Smooth muscle cell (in vitro differentiated cells): ENCODE data around the gene ZMIZ2. TPM values are rescaled to one million over a fixed set of nuclear protein-coding genes. Genes with fewer than 3 reads are reported as not detected.
"Not testable (repeated sequence)": the region's sequence is repeated elsewhere in the genome, so short reads cannot be mapped to it uniquely, and the experiment has no call there.

Experiments
- DNase-seq: peaks from one replicate; lab custom pipeline; 2025; ENCODE audit not compliant: unreplicated experiment; lab: John Stamatoyannopoulos, UW
- H2AFZ ChIP-seq: fragments of 200-600 bp; sonication (generic); 2 replicates; pipeline ENCODE4 v1.6.0; 2016; ENCODE audit warnings: antibody characterized with exemption, low read depth, mild to moderate bottlenecking
- H3F3A ChIP-seq: fragments of 200-600 bp; sonication (generic); 2 replicates; pipeline ENCODE4 v1.6.0; 2017; ENCODE audit warnings: antibody characterized with exemption, low read depth
- H3K27ac ChIP-seq: fragments of 200-600 bp; sonication (generic); 2 replicates; pipeline ENCODE4 v1.5.1; 2016; ENCODE audit warnings: low read depth, mild to moderate bottlenecking
- H3K27me3 ChIP-seq: fragments of 200-600 bp; sonication (generic); 2 replicates; pipeline ENCODE4 v1.6.1; 2016; ENCODE audit warnings: low read depth, mild to moderate bottlenecking
- H3K36me3 ChIP-seq: fragments of 200-600 bp; sonication (generic); 2 replicates; pipeline ENCODE4 v1.5.1; 2016; ENCODE audit warnings: low read depth
- H3K4me1 ChIP-seq: fragments of 200-600 bp; sonication (generic); 2 replicates; pipeline ENCODE4 v1.5.1; 2016; ENCODE audit warnings: low read depth
- H3K4me2 ChIP-seq: fragments of 200-600 bp; sonication (generic); 2 replicates; pipeline ENCODE4 v1.6.0; 2016; ENCODE audit warnings: mild to moderate bottlenecking
- H3K4me3 ChIP-seq: fragments of 200-600 bp; sonication (generic); 2 replicates; pipeline ENCODE4 v1.5.1; 2016; ENCODE audit warnings: mild to moderate bottlenecking
- H3K79me2 ChIP-seq: fragments of 200-600 bp; sonication (generic); 2 replicates; pipeline ENCODE4 v1.6.0; 2016; ENCODE audit warnings: low read depth, mild to moderate bottlenecking
- H3K9ac ChIP-seq: fragments of 200-600 bp; sonication (generic); 2 replicates; pipeline ENCODE4 v1.6.0; 2016; ENCODE audit warnings: low read depth
- H3K9me3 ChIP-seq: fragments of 200-600 bp; sonication (generic); replicated peaks from 2 replicates; pipeline ENCODE4 v1.5.1; 2016; ENCODE audit warnings: low read depth
- H4K20me1 ChIP-seq: fragments of 200-600 bp; sonication (generic); 2 replicates; pipeline ENCODE4 v1.6.0; 2016; ENCODE audit warnings: low read depth
- WGBS: methylation state at CpG from one replicate; pipeline ENCODE4 v1.1.7; 2016; ENCODE audit warnings: low lambda C conversion rate; 5-methylcytosine and 5-hydroxymethylcytosine counted together
- polyA plus RNA-seq: library from polyadenylated mRNA; unstranded; fragments of >200 nt; fragmentation: Nextera tagmentation; extraction: Ambion mirVana; gene quantifications from 2 replicates; pipeline ENCODE4 v1.2.1, GENCODE V29; 2016
- total RNA-seq: library from RNA; depleted of rRNA; stranded (reverse); fragments of >200 nt; gene quantifications from 2 replicates; pipeline ENCODE4 v1.2.3, GENCODE V29; 2014
- TF ChIP-seq, protein P1 (sequence below): fragments of 200-600 bp; sonication (generic); IDR thresholded peaks from 2 replicates; pipeline ENCODE4 v1.5.1; 2017; ENCODE audit warnings: borderline replicate concordance, mild to moderate bottlenecking, antibody characterized with exemption; ENCODE audit not compliant: insufficient read depth, poor library complexity, severe bottlenecking

ZMIZ2 gene
- total and polyA plus RNA-seq, 2 experiments from 2014 or later = 8.8 to 17.2 TPM

DNA sequence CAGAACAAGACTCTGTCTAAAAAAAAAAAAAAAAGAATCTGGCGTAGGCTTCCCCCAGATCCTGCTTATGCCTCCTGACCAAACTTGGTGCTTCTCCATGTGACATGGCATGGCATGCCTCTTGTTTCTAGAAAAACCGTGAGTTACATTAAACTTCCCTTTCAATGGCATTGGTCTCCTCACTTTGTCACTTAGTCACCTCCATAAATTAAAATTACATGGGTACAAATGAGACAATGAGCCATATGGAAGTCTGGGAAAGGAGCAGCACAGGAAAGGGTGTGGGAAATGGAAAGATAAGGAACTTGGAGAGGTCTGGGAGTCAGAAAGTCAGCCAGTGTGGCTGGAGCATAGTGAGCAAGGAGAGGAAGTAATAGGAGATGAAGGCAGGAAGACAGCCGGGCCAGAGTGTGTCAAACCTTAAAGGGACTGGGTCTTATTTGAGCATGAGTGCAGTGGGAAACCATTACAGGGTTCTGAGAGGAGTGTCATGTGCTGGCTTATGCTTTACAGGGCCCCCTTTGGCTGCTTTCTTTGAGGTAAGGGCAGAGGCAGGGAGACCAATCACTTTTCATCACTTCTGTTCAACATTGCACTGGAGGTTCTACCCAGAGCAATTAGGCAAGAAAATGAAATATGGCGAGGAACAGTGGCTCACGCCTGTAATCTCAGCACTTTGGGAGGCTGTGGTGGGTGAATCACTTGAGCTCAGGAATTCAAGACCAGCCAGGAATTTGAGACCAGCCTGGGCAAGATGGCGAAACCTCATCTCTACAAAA lies 21.3 kb upstream of the ZMIZ2 start:
- Histone ChIP-seq H3K4me2 (peak overlapping the region; percentile 27), H3K27ac (peak overlapping the region; percentile 82), H4K20me1 (no peaks in the 10 kb centered on the region), H3K9me3 (no peaks in the 10 kb centered on the region), H3K9ac (peak overlapping the region; percentile 15), H3K79me2 (no peaks in the 10 kb centered on the region), H3K4me1 (no peaks in the 10 kb centered on the region), H2AFZ (no peak overlapping the region), H3K36me3 (no peaks in the 10 kb centered on the region), H3K27me3 (no peaks in the 10 kb centered on the region), H3K4me3 (no peak overlapping the region), H3F3A (no peaks in the 10 kb centered on the region)
- WGBS = 18% methylated on average over 6 of the region's 6 CpGs
- DNase-seq = no peak
- TF ChIP-seq, protein P1, sequence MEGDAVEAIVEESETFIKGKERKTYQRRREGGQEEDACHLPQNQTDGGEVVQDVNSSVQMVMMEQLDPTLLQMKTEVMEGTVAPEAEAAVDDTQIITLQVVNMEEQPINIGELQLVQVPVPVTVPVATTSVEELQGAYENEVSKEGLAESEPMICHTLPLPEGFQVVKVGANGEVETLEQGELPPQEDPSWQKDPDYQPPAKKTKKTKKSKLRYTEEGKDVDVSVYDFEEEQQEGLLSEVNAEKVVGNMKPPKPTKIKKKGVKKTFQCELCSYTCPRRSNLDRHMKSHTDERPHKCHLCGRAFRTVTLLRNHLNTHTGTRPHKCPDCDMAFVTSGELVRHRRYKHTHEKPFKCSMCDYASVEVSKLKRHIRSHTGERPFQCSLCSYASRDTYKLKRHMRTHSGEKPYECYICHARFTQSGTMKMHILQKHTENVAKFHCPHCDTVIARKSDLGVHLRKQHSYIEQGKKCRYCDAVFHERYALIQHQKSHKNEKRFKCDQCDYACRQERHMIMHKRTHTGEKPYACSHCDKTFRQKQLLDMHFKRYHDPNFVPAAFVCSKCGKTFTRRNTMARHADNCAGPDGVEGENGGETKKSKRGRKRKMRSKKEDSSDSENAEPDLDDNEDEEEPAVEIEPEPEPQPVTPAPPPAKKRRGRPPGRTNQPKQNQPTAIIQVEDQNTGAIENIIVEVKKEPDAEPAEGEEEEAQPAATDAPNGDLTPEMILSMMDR = no peak

DNA sequence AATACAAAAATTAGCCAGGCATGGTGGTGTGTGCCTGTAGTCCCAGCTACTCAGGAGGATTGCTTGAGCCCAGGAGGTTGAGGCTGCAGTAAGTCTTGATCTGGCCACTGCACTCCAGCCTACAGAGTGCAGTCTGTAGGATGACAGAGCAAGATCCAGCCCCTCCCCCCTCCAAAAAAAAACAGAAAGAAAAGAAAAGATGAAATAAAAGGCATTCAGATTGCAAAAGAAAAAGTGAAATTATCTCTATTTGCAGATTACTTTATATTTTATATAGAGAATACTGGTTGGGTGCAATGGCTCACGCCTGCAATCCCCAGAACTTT lies 20.7 kb upstream of the ZMIZ2 start:
- Histone ChIP-seq H3K4me2 (peak overlapping the region; percentile 37), H3K9ac (no peak overlapping the region), H4K20me1 (no peaks in the 10 kb centered on the region)

DNA sequence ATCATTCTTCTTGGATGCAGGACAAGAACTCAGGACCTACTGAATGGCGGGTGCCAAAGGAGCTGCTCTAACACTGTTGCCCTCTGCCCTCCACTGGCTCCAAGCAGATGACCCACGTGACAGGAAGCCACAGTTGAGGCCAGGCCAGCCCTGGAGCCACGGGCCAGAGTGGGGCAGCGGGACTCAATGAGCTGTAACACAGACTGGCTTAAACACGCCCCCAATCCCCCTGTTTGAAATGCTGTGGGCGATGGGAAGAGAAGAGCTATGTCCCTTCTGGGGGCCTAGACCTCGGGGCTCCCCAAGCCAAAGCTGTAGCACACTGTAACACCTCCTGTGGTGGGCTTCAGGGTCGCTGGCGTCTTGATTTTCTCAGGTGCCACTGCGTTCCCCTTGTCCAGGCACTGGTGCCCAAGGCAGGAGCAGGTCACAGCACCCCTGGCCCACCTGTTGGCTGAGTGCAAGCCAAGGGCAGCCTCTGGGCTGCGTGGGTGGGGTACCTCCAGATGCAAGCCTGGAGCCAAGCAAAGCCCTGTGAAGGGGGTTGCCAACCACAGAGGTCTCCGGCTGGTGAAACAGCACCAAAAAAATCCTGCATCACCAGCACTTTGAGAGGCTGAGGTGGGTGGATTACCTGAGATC lies 18.6 kb upstream of the ZMIZ2 start:
- Histone ChIP-seq H3K36me3 (no peaks in the 10 kb centered on the region), H4K20me1 (no peaks in the 10 kb centered on the region), H3K9me3 (no peaks in the 10 kb centered on the region), H3K79me2 (no peaks in the 10 kb centered on the region), H3F3A (no peaks in the 10 kb centered on the region), H3K4me3 (no peak overlapping the region), H3K9ac (no peak overlapping the region), H3K4me1 (no peaks in the 10 kb centered on the region), H3K27ac (no peak overlapping the region), H2AFZ (no peak overlapping the region), H3K27me3 (no peaks in the 10 kb centered on the region), H3K4me2 (no peak overlapping the region)
- no peak for DNase-seq
- WGBS = 90% methylated on average over 12 of the region's 12 CpGs
- TF ChIP-seq, protein P1 = no peak

More for the DNA sequence above, 20.7 kb upstream of the ZMIZ2 start:
- no peaks in the 10 kb centered on the region for H3K27me3 ChIP-seq
- H3K4me3 ChIP-seq = no peak overlapping the region
- H3K79me2 ChIP-seq = no peaks in the 10 kb centered on the region
- no peak for DNase-seq
- no peaks in the 10 kb centered on the region for H3K9me3 ChIP-seq
- 100% methylated on average over 1 of the region's 1 CpG for WGBS
- no peak overlapping the region for H2AFZ ChIP-seq
- TF ChIP-seq, protein P1 = no peak
- H3K36me3 ChIP-seq = no peaks in the 10 kb centered on the region
- H3K27ac ChIP-seq = peak overlapping the region; percentile 82
- H3F3A ChIP-seq = no peaks in the 10 kb centered on the region
- no peaks in the 10 kb centered on the region for H3K4me1 ChIP-seq

DNA sequence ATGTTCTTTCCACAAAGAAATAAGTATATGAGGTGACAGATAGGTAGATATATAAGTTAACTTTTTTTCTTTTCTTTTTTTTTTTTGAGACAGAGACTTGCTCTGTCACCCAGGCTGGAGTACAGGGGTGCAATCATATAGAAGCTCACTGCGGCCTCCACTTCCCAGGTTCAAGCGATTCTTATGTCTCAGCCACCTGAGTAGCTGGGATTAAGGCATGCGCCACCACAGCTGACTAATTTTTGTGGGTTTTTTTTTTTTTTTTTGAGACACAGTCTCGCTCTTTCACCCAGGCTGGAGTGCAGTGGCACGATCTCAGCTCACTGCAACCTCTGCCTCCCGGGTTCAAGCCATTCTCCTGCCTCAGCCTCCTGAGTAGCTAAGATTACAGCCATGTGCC lies 15.7 kb upstream of the ZMIZ2 start:
- not testable (repeated sequence) for H3K4me2 ChIP-seq, H3K27me3 ChIP-seq, H3K9ac ChIP-seq, H3F3A ChIP-seq, DNase-seq, H3K4me3 ChIP-seq, H3K79me2 ChIP-seq, H3K36me3 ChIP-seq, H3K9me3 ChIP-seq, H3K4me1 ChIP-seq, H2AFZ ChIP-seq, H4K20me1 ChIP-seq
- H3K27ac ChIP-seq = peak overlapping the region; percentile 99
- 68% methylated on average over 6 of the region's 6 CpGs for WGBS
